ENCODE results near the gene NRN1L. TPM values are rescaled to one million over a fixed set of nuclear protein-coding genes. Genes with fewer than 3 reads are reported as not detected.

The NRN1L gene
- polyA plus RNA-seq, 3 donors, result not detected

GRCh38 chr16:67934306-67935100 is 49.8 kb downstream of the NRN1L start:
- DNase-seq (ENCODE audit: low read depth in 3 of 3, low spot score in 2 of 3), result no peak

GRCh38 chr16:67935101-67935401 is 50.4 kb downstream of the NRN1L start:
- DNase-seq (ENCODE audit: low read depth in 3 of 3, low spot score in 2 of 3), result no peak

- peak; percentile 85 to 90 (median 88) for DNase-seq (ENCODE audit: low read depth in 3 of 3, low spot score in 2 of 3)
Measured at GRCh38 chr16:67935402-67936123, 50.9 kb downstream of the NRN1L start.

Other genes with a start within 250 kb of the NRN1L start
- gene CARMIL2, start 239.7 kb upstream of the NRN1L start, polyA plus RNA-seq (ENCODE audit: insufficient read length in 3 of 3), result 1 to 10 TPM in 1 of 3 donors, under 1 TPM in 2; 0.65 to 1.0 (median 0.81) TPM
- 10 to 100 TPM; 19.1 to 20.5 (median 19.8) TPM for gene ACD, start 224.6 kb upstream of the NRN1L start, polyA plus RNA-seq (ENCODE audit: insufficient read length in 3 of 3)
- 1 to 10 TPM; 2.3 to 3.2 (median 3.2) TPM for gene PARD6A, start 223.9 kb upstream of the NRN1L start, polyA plus RNA-seq (ENCODE audit: insufficient read length in 3 of 3)
- 10 to 100 TPM; 17.8 to 21.2 (median 19.4) TPM for gene ENKD1, start 218.1 kb upstream of the NRN1L start, polyA plus RNA-seq (ENCODE audit: insufficient read length in 3 of 3)
- 1 to 10 TPM; 2.1 to 2.9 (median 2.5) TPM for gene C16orf86, start 218.1 kb upstream of the NRN1L start, polyA plus RNA-seq (ENCODE audit: insufficient read length in 3 of 3)
- 10 to 100 TPM; 19.5 to 22.0 (median 19.5) TPM for gene GFOD2, start 165.6 kb upstream of the NRN1L start, polyA plus RNA-seq (ENCODE audit: insufficient read length in 3 of 3)
- gene RANBP10, start 78.3 kb upstream of the NRN1L start, polyA plus RNA-seq (ENCODE audit: insufficient read length in 3 of 3), result 10 to 100 TPM; 19.2 to 22.3 (median 19.2) TPM
- 1 to 10 TPM; 6.2 to 7.8 (median 7.6) TPM for gene TSNAXIP1, start 78.0 kb upstream of the NRN1L start, polyA plus RNA-seq (ENCODE audit: insufficient read length in 3 of 3)
- 10 to 100 TPM; 27.5 to 34.1 (median 32.5) TPM for gene THAP11, start 42.6 kb upstream of the NRN1L start, polyA plus RNA-seq (ENCODE audit: insufficient read length in 3 of 3)
- 100 to 1,000 TPM; 118 to 138 (median 134) TPM for gene NUTF2, start 38.0 kb upstream of the NRN1L start, polyA plus RNA-seq (ENCODE audit: insufficient read length in 3 of 3)
- gene CENPT, start 37.2 kb upstream of the NRN1L start, polyA plus RNA-seq (ENCODE audit: insufficient read length in 3 of 3), result 10 to 100 TPM; 37.3 to 44.4 (median 40.6) TPM
- 10 to 100 TPM; 82.0 to 85.6 (median 83.2) TPM for gene EDC4, start 11.8 kb upstream of the NRN1L start, polyA plus RNA-seq (ENCODE audit: insufficient read length in 3 of 3)
- 10 to 100 TPM; 31.6 to 38.0 (median 35.5) TPM for gene PSKH1, start 8.4 kb downstream of the NRN1L start, polyA plus RNA-seq (ENCODE audit: insufficient read length in 3 of 3)
- gene CTRL, start 47.0 kb downstream of the NRN1L start, polyA plus RNA-seq (ENCODE audit: insufficient read length in 3 of 3), result 1 to 10 TPM; 6.7 to 7.6 (median 7.0) TPM
- gene PSMB10, start 52.0 kb downstream of the NRN1L start, polyA plus RNA-seq (ENCODE audit: insufficient read length in 3 of 3), result 10 to 100 TPM; 20.3 to 21.9 (median 21.8) TPM
- 10 to 100 TPM; 12.7 to 14.6 (median 13.4) TPM for gene LCAT, start 59.2 kb downstream of the NRN1L start, polyA plus RNA-seq (ENCODE audit: insufficient read length in 3 of 3)
- gene SLC12A4, start 83.8 kb downstream of the NRN1L start, polyA plus RNA-seq (ENCODE audit: insufficient read length in 3 of 3), result 10 to 100 TPM; 30.6 to 33.8 (median 30.9) TPM
- gene DPEP3, start 95.6 kb downstream of the NRN1L start, polyA plus RNA-seq (ENCODE audit: insufficient read length in 3 of 3), result under 1 TPM in 2 of 3 donors, not detected in 1; 0.06 to 0.11 TPM
- 1 to 10 TPM in 1 of 3 donors, under 1 TPM in 2; 0.57 to 1.0 (median 0.71) TPM for gene DPEP2, start 114.6 kb downstream of the NRN1L start, polyA plus RNA-seq (ENCODE audit: insufficient read length in 3 of 3)
- gene DPEP2NB, start 131.0 kb downstream of the NRN1L start, polyA plus RNA-seq (ENCODE audit: insufficient read length in 3 of 3), result not detected
- gene DDX28, start 138.3 kb downstream of the NRN1L start, polyA plus RNA-seq (ENCODE audit: insufficient read length in 3 of 3), result 10 to 100 TPM; 10.2 to 11.6 (median 11.0) TPM
- 10 to 100 TPM; 13.3 to 16.6 (median 14.1) TPM for gene DUS2, start 138.4 kb downstream of the NRN1L start, polyA plus RNA-seq (ENCODE audit: insufficient read length in 3 of 3)
- gene NFATC3, start 200.5 kb downstream of the NRN1L start, polyA plus RNA-seq (ENCODE audit: insufficient read length in 3 of 3), result 10 to 100 TPM; 35.7 to 39.6 (median 36.1) TPM